Left renal pelvis (tissue), 4 donors: ENCODE data around the gene SH3PXD2A. TPM values are rescaled to one million over a fixed set of nuclear protein-coding genes. Genes with fewer than 3 reads are reported as not detected.

ENCODE experiments used
- DNase-seq, 4 donors: peaks; one replicate each; pipeline ENCODE4 v3.0.0-alpha.2; 2013; ENCODE audit warnings: low read depth in 4 of 4, low spot score in 3 of 4
- polyA plus RNA-seq, 4 donors: library from polyadenylated mRNA; unstranded; fragments of 120-200 nt; gene quantifications; one replicate each; pipeline ENCODE4 v1.2.1, GENCODE V29; 2013; ENCODE audit not compliant: insufficient read length in 4 of 4

The SH3PXD2A gene
- polyA plus RNA-seq, 4 donors = 29.1 to 105 (median 31.7) TPM

DNA sequence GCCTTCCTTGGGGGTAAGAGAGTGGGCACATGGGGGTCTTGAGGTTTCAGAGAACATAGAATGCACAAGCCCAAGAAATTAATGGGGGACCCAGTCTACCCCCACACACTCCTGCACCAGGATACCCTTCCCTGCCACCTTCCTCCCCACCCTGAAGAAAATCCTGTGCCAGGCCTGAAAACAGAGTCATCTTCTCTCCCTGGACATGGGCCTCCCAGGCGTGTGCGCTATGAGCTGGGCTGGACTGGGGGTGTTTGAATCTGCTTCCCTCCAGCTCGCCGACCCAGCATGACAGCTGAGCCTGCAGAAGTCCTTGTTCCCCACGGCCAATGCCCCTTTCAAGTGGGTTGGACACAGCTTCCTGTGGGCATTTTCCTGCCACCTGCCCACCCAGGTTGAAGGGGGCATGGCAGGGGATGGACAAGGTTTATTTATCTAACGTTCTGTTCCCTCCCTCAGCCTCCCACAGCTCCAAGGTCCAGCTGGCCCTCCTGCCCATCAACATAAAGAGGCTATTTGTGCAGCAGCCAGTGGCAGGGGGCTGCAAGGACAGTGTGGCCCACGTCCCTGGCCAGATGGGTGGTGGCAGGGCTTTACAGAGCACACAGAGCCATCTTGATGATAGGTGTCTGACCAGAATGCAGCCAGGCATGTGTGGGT, 141.0 kb downstream of the SH3PXD2A start:
- no peak for DNase-seq

DNA sequence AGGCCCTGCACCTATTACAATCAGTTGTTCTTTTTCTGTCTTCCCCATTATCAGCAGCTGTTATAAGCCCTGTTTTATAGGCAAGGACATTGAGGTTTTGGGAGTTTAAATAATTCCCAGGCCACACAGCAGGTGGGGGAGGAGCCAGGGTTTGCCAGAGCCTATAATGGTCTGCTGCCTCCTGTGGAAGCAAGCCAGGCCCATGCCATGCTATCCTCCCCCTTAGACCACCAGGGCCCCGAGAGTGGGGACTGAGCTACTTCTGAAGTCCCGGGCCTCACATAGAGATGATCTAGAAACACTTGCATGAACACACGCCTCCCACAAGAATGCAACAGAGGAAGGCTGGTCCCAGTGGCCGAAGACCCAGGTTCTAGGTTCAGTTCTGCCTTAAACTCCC, 141.7 kb downstream of the SH3PXD2A start:
- no peak for DNase-seq

DNA sequence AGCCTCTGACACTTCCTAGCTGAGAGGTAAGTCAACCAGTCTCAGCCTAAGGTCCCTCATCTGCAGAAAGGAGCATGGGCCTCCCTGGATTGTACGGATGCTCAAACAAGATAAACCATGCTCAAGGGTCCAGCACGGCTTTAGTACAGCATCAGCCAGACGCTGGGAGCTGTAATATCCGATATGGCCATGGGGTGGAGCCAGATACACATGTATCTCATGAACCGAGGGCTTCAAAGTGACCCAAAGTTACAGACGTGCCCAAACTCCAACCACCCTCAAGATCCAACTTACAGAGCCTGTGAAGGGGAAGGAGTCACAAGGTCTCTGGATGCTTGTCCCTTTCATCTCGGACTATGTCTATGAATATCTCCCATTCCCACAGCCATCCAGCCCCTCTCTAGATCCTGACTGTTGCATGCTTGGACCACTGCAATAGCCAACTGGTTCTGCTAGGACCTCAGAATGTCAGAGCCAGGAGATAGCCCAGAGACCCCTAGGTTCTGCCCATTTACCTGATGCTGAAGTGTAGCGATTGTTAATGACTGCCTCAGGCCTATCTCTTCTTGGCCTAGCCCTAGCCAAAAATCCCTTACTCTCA, 142.4 kb downstream of the SH3PXD2A start:
- peak in 3 of 4 donors; percentile 59 to 67 (median 65) for DNase-seq

DNA sequence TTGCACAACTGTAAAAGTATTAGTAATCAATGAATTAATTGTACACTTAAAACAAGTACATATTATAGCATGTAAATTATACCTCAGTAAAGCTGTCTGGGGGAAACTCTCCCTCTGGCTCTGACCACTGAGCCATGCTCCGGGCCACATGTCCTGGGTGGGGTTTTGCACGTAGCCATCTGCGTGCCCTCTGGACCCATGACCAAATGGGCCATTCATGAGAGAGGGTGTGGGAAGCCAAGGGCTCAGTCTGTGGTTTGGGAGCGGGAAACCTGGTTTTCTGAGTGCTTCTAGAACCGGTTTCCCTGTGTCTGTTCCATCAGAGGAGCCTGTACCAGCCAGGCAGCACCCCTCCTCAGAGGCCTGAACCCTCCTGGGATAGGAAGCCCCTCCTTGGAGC, 143.2 kb downstream of the SH3PXD2A start:
- no peak for DNase-seq

DNA sequence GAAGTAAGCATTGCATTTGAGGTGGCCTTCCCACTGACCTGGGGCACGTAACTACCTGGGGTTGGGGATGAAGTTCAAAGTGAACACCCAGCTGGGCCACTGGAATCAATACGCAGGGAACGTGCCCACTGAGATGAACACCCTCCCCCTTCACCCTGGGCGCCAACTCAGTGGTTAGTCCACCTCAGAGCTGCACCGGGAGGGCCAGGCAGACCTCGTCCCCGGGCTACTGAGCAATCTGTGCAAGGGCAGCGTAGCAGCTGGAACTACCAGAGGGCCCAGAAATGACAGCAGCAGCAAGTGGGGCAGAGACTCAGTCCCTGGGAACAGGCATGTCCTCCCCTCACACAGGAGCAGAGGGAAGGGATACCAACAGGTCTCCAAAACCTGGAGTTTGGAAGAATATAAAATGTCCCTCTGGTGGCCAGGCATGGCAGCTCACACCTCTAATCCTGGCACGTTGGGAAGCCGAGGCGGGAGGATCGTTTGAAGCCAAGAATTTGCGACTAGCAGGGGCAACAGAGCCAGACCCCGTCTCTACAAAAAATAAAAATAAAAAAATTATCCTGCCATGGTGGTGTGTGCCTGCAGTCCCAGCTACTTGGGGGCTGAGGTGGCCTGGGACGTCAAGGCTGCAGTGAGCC, 143.9 kb downstream of the SH3PXD2A start:
- DNase-seq = no peak

DNA sequence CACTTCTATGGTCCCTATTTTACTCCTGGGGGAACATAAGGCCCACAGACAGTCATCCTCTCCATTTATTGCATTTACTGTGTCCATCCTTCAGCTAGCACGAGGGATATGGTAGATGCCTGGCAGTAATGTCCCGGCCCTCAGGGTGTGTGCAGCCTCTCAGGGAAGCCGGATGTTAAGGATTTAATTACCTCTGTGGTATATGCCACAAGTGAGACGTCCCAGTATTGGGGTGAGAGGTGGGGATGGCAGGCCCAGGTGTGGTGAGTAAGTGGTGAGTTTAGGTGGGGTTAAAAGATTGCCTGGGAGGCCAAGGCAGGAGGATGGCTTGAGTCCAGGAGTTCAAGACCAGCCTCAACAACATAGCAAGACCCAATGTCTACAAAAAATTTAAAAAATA, 144.9 kb downstream of the SH3PXD2A start:
- no peak for DNase-seq

DNA sequence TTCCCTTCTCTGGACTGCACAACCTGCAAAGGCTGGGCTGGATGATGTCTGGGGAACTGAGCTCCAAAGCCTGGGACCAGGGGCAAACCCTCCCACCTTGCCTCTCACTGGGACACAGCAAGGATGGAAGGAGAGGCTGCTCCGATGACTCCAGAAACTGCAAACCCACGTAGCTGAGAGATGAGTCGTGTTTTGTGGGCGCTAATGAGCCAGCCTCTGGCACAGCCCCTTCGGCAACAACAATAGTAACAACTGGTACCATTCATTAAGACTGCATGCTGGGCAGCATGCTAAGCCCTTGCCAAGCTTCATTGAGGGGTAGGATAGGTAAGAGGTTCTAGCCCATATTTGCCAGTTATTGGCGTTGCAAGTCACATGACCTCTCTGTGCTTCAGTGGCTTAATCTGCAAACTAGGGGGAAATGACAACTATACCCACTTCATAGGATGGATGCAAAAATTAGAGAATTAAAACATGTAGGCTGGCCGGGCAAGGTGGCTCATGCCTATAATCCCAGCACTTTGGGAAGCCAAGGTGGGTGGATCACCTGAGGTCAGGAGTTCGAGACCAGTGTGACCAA, 145.9 kb downstream of the SH3PXD2A start:
- no peak for DNase-seq

DNA sequence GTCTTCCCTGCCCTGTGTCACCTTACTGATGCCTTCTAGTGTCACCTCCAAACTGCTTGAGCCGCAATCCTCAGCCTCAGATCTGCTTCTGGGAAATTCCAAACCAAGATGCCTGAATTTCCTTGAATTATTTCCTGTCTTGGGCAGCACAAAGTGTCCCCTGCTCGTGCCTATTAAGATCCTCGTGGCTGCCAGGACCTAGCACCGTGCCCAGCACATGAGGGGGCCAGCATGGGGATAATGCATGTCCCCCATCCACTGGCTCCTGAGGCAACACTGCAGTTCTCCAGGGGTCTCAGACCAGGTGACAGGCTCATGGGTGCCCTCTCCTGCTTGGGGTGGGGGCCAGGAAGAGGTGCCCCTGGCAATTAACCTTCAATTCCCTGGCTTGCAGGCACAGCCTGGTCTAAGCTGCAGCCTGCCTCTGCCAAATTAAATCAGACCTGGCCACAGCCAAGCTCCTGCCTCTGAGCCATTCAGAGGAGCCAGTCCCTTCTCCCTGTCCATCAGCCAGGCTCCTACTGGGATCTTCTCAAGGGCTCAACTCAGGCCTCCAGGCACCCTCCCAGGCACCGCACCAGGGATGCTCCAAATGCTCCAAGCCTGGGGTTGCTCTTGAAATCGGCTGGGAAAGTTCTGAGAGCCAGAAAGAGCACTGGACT, 146.6 kb downstream of the SH3PXD2A start:
- no peak for DNase-seq

DNA sequence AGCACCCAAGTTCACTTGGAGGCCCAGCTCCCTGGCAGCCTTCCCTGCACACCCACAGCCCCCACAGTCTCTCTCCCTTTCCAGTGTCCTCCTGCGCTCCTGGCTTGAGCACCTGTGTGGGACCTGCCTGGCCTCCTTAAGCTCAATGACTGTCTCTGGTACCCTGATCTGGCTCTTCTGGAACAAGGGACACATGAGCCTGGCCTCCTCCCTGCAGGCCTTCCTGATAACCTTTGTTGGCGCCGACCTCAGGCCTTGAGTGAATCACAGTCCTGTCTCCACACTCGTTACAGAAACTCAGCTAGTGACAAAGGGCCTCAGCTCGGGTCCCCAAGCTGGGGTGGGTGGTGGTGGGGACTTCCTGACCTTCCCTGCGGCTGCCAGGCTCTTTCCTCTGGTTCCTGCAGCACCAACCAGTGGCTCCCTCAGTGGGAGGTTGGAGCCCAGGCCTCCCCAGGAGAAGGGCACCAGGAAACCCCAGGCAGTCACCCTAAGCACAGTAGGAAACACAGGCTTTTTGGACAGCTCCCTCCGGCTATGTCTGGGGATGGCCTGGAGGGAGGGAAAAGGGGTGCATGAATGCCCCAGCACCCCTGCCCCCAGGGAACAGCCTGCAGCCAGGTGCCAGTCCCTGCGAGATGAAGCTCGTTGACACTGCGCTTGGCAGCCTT, 147.3 kb downstream of the SH3PXD2A start:
- DNase-seq = no peak

DNA sequence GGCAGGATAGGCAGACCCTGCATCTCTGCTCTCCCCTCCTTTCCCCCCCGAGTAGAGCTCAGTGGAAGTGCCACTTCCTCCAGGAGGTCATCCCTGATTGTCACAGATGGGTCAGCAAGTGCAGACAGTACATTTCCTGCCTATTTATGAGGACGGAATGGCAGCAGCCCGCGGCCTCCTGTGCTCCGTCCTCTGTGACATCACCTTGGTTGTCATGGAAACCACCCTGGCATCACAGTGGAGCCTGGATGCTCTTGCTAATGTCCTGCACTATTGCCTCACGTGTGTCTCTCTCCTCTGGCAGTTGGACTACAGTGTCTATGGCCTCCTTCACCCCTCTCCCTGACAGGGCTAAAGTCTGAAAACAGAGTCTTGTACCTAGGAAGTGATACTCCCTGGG, 148.6 kb downstream of the SH3PXD2A start:
- DNase-seq = no peak

DNA sequence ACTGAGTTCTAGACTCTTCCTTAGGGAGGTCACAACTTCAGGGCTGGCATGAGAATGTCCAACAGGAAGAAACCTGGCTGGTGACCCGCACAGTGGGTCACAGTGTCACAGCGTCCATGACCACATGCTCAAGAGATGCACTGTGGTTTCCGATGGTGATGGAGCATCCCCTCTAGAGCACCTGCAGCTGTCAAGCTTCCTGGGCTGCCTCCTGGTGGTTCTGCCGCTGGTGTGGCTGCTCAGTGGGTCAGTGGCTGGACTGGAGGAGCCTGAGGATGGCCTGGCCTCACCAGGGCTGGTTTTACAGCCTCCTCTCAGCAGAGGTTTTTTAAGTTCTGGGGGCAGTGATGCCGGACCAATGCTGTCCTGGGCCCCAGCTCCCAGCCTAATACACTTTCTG, 149.3 kb downstream of the SH3PXD2A start:
- no peak for DNase-seq

DNA sequence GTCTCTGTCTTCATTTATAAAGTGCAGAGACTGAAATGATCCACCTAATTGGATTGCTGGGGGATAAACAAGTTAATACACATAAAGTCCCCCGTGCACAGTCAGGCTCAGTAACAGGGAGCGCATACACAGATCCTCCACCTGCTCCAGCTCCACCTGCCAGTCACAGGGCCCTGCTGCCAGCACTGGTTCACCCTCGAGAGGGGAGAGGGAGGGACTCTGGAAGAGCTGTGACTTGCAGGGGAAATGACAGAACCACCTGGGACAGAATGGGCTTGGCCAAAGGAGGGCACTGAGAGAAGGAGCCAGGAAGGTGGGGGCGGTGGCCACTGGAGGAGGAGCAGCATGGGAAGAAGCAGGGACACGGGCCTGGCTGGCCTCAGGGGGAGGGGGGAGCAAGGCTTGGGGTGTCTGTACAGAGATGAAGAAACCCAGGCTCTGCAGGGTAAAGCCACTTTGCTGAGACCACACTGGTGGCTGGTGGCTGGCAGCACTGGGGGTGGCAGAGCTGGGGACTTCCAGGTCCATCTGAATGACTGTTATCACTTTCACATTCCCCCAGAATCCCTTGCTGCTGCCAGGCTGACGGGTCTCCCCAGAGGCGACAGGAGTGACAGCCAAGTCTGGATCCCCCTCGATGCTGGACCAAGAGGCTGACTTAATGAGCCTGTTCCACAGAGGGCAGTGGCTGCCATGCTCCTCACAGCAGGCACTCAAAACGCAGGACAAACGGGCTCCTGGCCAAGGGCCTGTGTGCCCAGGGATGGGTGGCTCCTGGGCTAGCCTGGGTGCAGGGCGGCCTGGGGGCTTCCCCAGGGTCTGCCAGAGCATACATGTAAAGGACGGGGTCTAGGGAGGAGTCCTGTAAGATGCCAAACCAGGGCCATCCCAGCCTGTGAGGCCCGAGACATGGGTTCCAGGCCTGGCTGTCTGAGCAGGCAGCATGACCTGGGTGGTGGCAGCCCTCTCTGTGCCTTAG, 151.1 kb downstream of the SH3PXD2A start:
- DNase-seq = no peak

DNA sequence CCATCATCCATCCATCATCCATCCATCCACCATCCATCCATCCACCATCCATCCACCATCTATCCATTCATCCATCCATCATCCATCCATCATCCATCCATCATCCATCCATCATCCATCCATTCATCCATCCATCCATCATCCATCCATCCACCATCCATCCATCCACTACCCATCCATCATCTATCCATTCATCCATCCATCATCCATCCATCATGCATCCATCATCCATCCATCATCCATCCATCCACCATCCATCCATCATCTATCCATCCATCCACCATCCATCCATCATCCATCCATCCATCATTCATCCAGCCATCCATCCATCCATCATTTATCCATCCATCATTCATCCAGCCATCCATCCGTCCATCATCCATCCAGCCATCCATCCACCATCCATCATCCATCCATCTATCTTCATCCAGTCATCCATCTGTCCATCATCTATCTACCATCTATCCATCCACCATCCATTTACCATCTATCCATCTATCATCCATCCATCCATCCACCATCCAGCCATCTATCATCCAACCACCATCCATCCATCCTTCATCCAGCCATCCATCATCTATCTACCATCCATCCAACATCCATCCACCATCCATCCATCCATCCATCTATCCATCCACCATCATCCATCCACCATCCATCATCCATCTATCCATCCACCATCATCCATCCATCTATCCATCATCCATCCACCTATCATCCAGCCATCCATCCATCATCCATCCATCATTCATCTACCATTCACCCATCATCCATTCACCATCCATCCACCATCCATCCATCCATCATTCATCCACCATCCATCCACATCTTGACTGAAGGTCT, 153.8 kb downstream of the SH3PXD2A start:
- DNase-seq = no peak

DNA sequence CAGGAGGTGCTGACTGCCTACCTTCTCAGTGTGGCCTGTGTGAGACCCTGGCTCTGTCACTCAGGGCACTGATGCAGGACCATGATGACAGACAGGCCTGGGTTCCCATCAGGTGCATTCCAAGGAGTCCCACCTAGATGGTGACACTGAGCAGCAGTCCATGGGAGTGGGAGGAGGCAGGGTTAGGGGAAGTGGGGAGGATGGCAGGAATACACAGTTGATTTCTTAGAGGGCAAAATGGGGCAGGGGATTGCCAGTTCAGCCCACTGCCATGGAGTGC, 155.0 kb downstream of the SH3PXD2A start:
- no peak for DNase-seq

DNA sequence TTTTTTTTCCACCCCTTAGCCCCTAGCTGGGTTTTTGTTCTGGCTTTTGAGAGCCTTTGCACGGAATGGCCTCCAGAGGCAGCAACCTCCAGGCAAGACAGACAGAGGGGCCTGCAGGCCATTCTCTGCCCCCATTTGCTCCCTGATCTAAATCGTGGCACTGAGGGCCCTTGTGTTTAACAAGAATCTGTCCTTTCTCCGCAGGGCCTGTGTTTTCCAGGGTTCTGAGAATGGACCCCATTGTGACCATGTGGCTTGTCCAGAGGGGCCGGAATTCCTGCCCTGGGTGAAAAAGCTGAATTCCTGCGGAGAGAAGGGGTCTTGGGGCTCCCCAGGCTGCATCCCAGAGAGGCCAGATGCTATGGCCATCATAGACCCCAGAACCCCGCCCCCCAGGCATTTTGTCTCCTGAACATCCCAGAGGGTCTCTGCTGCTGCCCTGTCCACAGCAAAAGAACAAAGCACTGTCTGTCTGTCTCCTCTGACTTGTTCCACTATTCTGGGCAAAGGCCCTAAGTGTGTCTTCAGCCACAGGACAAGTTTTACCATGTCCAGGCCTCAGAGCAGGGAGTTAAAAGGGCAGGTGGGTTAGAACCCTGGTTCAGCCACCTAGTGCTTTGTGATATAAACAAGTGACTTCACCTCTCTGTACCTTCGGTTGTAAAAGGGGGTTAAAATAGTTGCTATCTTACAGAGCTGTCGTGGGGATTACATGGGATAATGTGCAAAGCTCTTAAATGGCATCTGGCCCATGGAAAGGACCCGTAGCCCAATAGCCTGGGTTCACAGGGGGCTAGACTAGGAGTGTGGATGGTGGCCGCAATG, 155.6 kb downstream of the SH3PXD2A start:
- no peak for DNase-seq

DNA sequence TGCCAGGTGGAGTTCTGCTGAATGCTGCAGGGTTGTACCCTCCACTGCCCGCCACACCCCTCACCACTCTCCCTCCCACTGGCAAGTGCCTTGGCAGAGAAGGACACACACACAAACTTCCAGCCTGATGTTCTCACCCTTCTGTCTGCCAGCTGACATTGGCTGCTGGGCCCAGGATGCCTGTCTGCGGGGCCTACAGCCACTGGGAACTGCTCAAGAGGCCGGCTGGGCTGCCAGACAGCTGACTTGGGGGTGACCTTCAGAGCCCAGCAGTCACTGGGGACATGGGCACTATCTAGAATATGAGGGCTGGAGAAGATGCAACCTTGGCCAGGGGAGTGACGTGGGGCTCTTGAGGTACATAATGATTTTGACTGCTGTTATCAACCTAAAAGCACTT, 157.1 kb downstream of the SH3PXD2A start:
- DNase-seq = no peak

DNA sequence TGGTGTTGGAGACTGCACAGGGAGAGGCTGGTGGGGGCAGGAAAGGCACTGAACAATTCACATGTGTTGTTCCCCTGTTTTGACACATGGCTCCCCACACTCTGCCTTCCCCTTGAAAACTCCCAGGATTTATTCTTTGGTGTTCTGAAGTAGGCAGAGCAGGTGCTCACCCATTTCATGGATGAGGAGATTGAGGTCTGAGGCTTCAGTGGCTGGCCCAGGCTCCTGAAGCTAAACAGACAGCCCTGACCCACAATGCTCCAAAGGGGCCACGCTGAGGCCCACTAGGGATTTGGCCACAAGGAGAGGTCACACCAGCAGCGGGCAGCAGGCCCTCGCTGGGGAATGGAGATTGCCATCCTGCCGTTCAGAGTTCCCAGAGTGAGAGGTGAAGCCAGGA, 157.6 kb downstream of the SH3PXD2A start:
- no peak for DNase-seq
